CD4-positive, alpha-beta T cell (primary cell): ENCODE results near the gene RIN3. TPM values are rescaled to one million over a fixed set of nuclear protein-coding genes. Genes with fewer than 3 reads are reported as not detected.

Experiments
- ATAC-seq: fragments of 200-7000 bp; cut with Tn5 transposase; one replicate; pipeline ENCODE4 v1.10.0; 2022; ENCODE audit warnings: mild to moderate bottlenecking; ENCODE audit not compliant: poor library complexity
- CTCF ChIA-PET: fragments of 350-600 bp; sonication (Branson Sonifier 250); formaldehyde crosslinking; loops from one replicate; lab custom pipeline; 2021; ENCODE audit warnings: antibody characterized with exemption, inconsistent platforms; lab: Charles Lee
- POLR2A ChIA-PET: fragments of 350-600 bp; sonication (Branson Sonifier 250); formaldehyde crosslinking; loops from one replicate; lab custom pipeline; 2021; ENCODE audit warnings: antibody characterized with exemption, inconsistent platforms; lab: Charles Lee
- DNase-seq, 14 experiments: peaks; one replicate each; pipeline ENCODE4 v3.0.0-alpha.2; 2013 to 2020; ENCODE audit warnings: mixed read lengths in 2 of 14
- H3K27ac ChIP-seq, 2 donors: one replicate each; pipeline versions ENCODE4 v1.5.1 to v1.7.0; 2013; ENCODE audit warnings: low read length in 2 of 2, low read depth in 1 of 2, mild to moderate bottlenecking in 1 of 2
- H3K27me3 ChIP-seq, 2 experiments: 1 replicate in 1 of 2; 2 replicates in 1 of 2; pipeline versions ENCODE4 v1.6.1 to v1.7.0; 2013; ENCODE audit warnings: low read length in 2 of 2, control low read depth in 1 of 2, mild to moderate bottlenecking in 1 of 2, moderate library complexity in 1 of 2; ENCODE audit not compliant: insufficient read depth in 2 of 2, control insufficient read depth in 1 of 2
- H3K36me3 ChIP-seq: one replicate; pipeline ENCODE4 v1.6.1; 2013; ENCODE audit warnings: low read length, control low read depth; ENCODE audit not compliant: insufficient read depth
- H3K4me1 ChIP-seq: one replicate; pipeline ENCODE4 v1.6.1; 2013; ENCODE audit warnings: low read length, control low read depth; ENCODE audit not compliant: insufficient read depth
- H3K4me3 ChIP-seq: one replicate; pipeline ENCODE4 v1.5.1; 2013; ENCODE audit warnings: mild to moderate bottlenecking, low read length, moderate library complexity
- H3K9me3 ChIP-seq, 2 experiments: 1 replicate in 1 of 2; 2 replicates in 1 of 2; pipeline versions ENCODE4 v1.6.1 to v1.7.0; 2013; ENCODE audit warnings: low read length in 2 of 2, mild to moderate bottlenecking in 2 of 2, control low read depth in 1 of 2, moderate library complexity in 1 of 2; ENCODE audit not compliant: control insufficient read depth in 1 of 2, insufficient read depth in 1 of 2
- H3K27ac Mint-ChIP-seq: one replicate; pipeline ENCODE4 v1.8.0; 2020; ENCODE audit warnings: mixed read lengths
- H3K27me3 Mint-ChIP-seq: one replicate; pipeline ENCODE4 v1.8.0; 2021; ENCODE audit warnings: mixed read lengths
- H3K36me3 Mint-ChIP-seq: one replicate; pipeline ENCODE4 v1.8.0; 2021; ENCODE audit warnings: low read depth, mixed read lengths
- H3K4me1 Mint-ChIP-seq: one replicate; pipeline ENCODE4 v1.8.0; 2021; ENCODE audit warnings: low read depth, mixed read lengths
- H3K4me3 Mint-ChIP-seq: one replicate; pipeline ENCODE4 v1.8.0; 2020; ENCODE audit warnings: mild to moderate bottlenecking, mixed read lengths
- H3K9me3 Mint-ChIP-seq: one replicate; pipeline ENCODE4 v1.8.0; 2020; ENCODE audit warnings: mixed read lengths
- CTCF ChIP-seq: fragments of 200-600 bp; IDR thresholded peaks from one replicate; pipeline ENCODE4 v1.8.0; 2022; ENCODE audit warnings: antibody characterized with exemption, mild to moderate bottlenecking
- intact Hi-C, 2 experiments: fragments of 100-400 bp; cut with DNase I in 1 of 2; cut with micrococcal nuclease in 1 of 2; formaldehyde crosslinking; loops; one replicate each; pipeline versions ENCODE4 v1.15.1 to v1.9.0; 2023 to 2025; cut with DNase I, micrococcal nuclease
- total RNA-seq, 174 experiments: library from RNA in 2 of 174; stranded (reverse) in 2 of 174; gene quantifications; one replicate each; pipeline ENCODE4 v1.2.3 and lab custom pipeline; 2021 to 2026

Gene RIN3
- total RNA-seq, 2 experiments from 2014 or later, result 67.9 to 72.2 TPM

GRCh38 chr14:92563765-92564285, 50.2 kb downstream of the RIN3 start:
- Mint-ChIP-seq H3K4me3 (no peak overlapping the region), H3K4me1 (peaks cover 15% of the 10 kb centered on the region), H3K27ac (no peak overlapping the region), H3K9me3 (no peaks in the 10 kb centered on the region), H3K27me3 (no peaks in the 10 kb centered on the region), H3K36me3 (peaks cover 12% of the 10 kb centered on the region)
- Histone ChIP-seq H3K27ac (no peak overlapping the region), H3K36me3 (peaks cover 11% of the 10 kb centered on the region), H3K4me1 (peaks cover 23% of the 10 kb centered on the region), H3K4me3 (no peak overlapping the region), H3K9me3 (peaks cover 0 to 3% of the 10 kb centered on the region in 2 experiments), H3K27me3 (no peaks in the 10 kb centered on the region)
- DNase-seq (no peak), ATAC-seq (no peak)
- intact Hi-C loops, result no loop called here
- POLR2A ChIA-PET, result no interaction called here
- CTCF ChIA-PET, result interaction anchor here (1.4 to 1.7 kb wide), 2 partner anchors 14 to 167 kb away, joined by 3 to 4 read pairs; no protein-coding TSS in a partner anchor
- TF ChIP-seq CTCF, result no peak

GRCh38 chr14:92564344-92565039, 50.9 kb downstream of the RIN3 start:
- CTCF ChIA-PET, result interaction anchor here (1.4 to 1.7 kb wide), 2 partner anchors 13 to 168 kb away, joined by 3 to 4 read pairs; no protein-coding TSS in a partner anchor
- ATAC-seq (no peak), DNase-seq (no peak)
- Histone ChIP-seq H3K27me3 (no peaks in the 10 kb centered on the region), H3K36me3 (peaks cover 11% of the 10 kb centered on the region), H3K4me3 (no peak overlapping the region), H3K27ac (no peak overlapping the region), H3K9me3 (peaks cover 0 to 3% of the 10 kb centered on the region in 2 experiments), H3K4me1 (peaks cover 28% of the 10 kb centered on the region)
- intact Hi-C loops, result no loop called here
- H3K9me3 Mint-ChIP-seq, result no peaks in the 10 kb centered on the region
- no peak overlapping the region for H3K27ac Mint-ChIP-seq
- TF ChIP-seq CTCF, result no peak
- no peak overlapping the region for H3K4me3 Mint-ChIP-seq
- POLR2A ChIA-PET, result interaction anchor here (2.0 kb wide), 1 partner anchor 13 kb away, joined by 7 read pairs; no protein-coding TSS in a partner anchor
- peaks cover 21% of the 10 kb centered on the region for H3K4me1 Mint-ChIP-seq
- peaks cover 12% of the 10 kb centered on the region for H3K36me3 Mint-ChIP-seq
- H3K27me3 Mint-ChIP-seq, result no peaks in the 10 kb centered on the region

- no peak overlapping the region for H3K4me3 ChIP-seq
- H3K27ac ChIP-seq, result no peak overlapping the region
- ChIA-PET POLR2A (interaction anchor here (1.3 to 2.0 kb wide), 3 partner anchors 12 to 18 kb away, joined by 3 to 7 read pairs (median 3); no protein-coding TSS in a partner anchor), CTCF (interaction anchor here (1.4 to 1.7 kb wide), 2 partner anchors 12 to 168 kb away, joined by 3 to 4 read pairs; no protein-coding TSS in a partner anchor)
- H3K27me3 Mint-ChIP-seq, result no peaks in the 10 kb centered on the region
- DNase-seq, result no peak
- no peak for ATAC-seq
- no peaks in the 10 kb centered on the region for H3K9me3 Mint-ChIP-seq
- H3K27me3 ChIP-seq, result no peaks in the 10 kb centered on the region
- H3K36me3 ChIP-seq, result peaks cover 11% of the 10 kb centered on the region
- H3K27ac Mint-ChIP-seq, result no peak overlapping the region
- H3K4me1 Mint-ChIP-seq, result peaks cover 22% of the 10 kb centered on the region
- intact Hi-C loops, result no loop called here
- H3K36me3 Mint-ChIP-seq, result peaks cover 12% of the 10 kb centered on the region
- H3K9me3 ChIP-seq, result peaks cover 0 to 3% of the 10 kb centered on the region in 2 experiments
- no peak for TF ChIP-seq CTCF
- H3K4me1 ChIP-seq, result peaks cover 26% of the 10 kb centered on the region
- no peak overlapping the region for H3K4me3 Mint-ChIP-seq
Measured at GRCh38 chr14:92565040-92565717, 51.6 kb downstream of the RIN3 start.
